Immature natural killer cell (primary cell): Measurements from ENCODE around the gene CHAF1A. TPM values are rescaled to one million over a fixed set of nuclear protein-coding genes. Genes with fewer than 3 reads are reported as not detected.

Experiments
- DNase-seq, 3 donors: peaks; one replicate each; pipeline ENCODE4 v3.0.0; 2022; ENCODE audit warnings: mixed read lengths in 1 of 3
- H3K27ac Mint-ChIP-seq, 6 donors: one replicate each; pipeline ENCODE4 v1.8.0; 2020; ENCODE audit warnings: mixed read lengths in 6 of 6, mild to moderate bottlenecking in 5 of 6, inconsistent platforms in 4 of 6, moderate library complexity in 3 of 6
- H3K27me3 Mint-ChIP-seq, 3 donors: one replicate each; pipeline ENCODE4 v1.8.0; 2020 to 2021; ENCODE audit warnings: low read depth in 3 of 3, mild to moderate bottlenecking in 3 of 3, mixed read lengths in 3 of 3, moderate library complexity in 3 of 3, inconsistent platforms in 1 of 3
- H3K36me3 Mint-ChIP-seq, 3 donors: one replicate each; pipeline ENCODE4 v1.8.0; 2020; ENCODE audit warnings: mixed read lengths in 3 of 3, inconsistent platforms in 2 of 3, mild to moderate bottlenecking in 2 of 3
- H3K4me1 Mint-ChIP-seq, 2 donors: one replicate each; pipeline ENCODE4 v1.8.0; 2020; ENCODE audit warnings: inconsistent platforms in 2 of 2, mild to moderate bottlenecking in 2 of 2, mixed read lengths in 2 of 2, moderate library complexity in 1 of 2
- H3K4me3 Mint-ChIP-seq, 5 donors: one replicate each; pipeline ENCODE4 v1.8.0; 2020; ENCODE audit warnings: mild to moderate bottlenecking in 5 of 5, mixed read lengths in 5 of 5, inconsistent platforms in 3 of 5, moderate library complexity in 3 of 5
- H3K9me3 Mint-ChIP-seq, 6 donors: one replicate each; pipeline ENCODE4 v1.8.0; 2020; ENCODE audit warnings: mild to moderate bottlenecking in 6 of 6, mixed read lengths in 6 of 6, inconsistent platforms in 4 of 6, moderate library complexity in 3 of 6
- polyA plus RNA-seq, 3 donors: library from polyadenylated mRNA; unstranded; fragments of 300-500 nt; fragmentation: Illumina TruSeq; gene quantifications; one replicate each; pipeline ENCODE4 v1.2.3, GENCODE V29; 2021

Gene CHAF1A
- polyA plus RNA-seq, 3 donors from 2014 or later: 1.5 to 8.5 (median 2.9) TPM

DNA sequence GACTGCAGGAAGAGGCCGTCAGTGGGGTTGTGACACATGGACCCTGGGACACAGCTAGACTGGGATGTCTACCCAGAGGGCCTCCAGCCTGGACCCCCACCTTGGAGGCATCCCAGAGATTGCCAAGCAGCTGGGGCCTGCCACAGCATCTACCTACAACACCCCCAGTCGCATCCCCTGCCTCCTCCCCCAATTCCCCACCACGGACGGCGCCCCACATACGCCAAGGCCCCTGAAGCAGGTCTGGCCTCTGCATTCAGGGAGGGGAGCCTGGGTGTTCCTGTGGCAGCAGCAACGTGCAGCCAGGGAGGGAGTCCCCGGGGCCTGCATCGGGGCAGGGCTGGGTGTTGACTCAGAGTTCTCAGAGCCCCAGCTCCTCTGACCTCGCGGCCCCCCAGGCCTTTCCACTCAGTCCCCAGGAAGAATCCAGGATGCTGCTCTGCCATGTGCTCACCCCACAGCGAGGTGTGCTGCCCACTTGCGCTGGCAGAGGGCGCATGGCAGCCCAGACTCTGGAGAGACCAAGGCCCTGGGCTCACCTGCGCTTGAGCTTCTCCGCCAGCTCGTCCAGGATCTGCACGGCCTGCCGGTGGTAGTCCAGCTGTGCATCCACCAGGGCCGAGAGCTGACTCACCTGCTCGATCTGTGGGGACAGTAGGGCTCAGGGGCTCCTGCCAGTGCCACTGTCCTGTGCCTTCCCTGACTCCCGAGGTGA, 39.5 kb upstream of the CHAF1A start:
- Mint-ChIP-seq H3K36me3 (peaks cover 0 to 3% (median 0%) of the 10 kb centered on the region in 3 donors), H3K4me1 (peaks cover 5% of the 10 kb centered on the region in 2 donors), H3K27ac (no peak overlapping the region), H3K9me3 (no peaks in the 10 kb centered on the region), H3K27me3 (peaks cover 0 to 4% (median 1%) of the 10 kb centered on the region in 3 donors), H3K4me3 (no peak overlapping the region)
- DNase-seq: no peak

- Mint-ChIP-seq H3K9me3 (no peaks in the 10 kb centered on the region), H3K4me3 (no peak overlapping the region), H3K4me1 (peaks cover 12 to 13% of the 10 kb centered on the region in 2 donors), H3K27me3 (peaks cover 0 to 5% (median 1%) of the 10 kb centered on the region in 3 donors), H3K27ac (no peak overlapping the region), H3K36me3 (peaks cover 0 to 3% (median 0%) of the 10 kb centered on the region in 3 donors)
- DNase-seq: no peak
These were observed 38.7 kb upstream of the CHAF1A start for GRCh38 chr19:4363571-4364304.

GRCh38 chr19:4365341-4365740, 37.1 kb upstream of the CHAF1A start:
- no peak overlapping the region for H3K4me3 Mint-ChIP-seq
- peaks cover 27 to 28% of the 10 kb centered on the region in 2 donors for H3K4me1 Mint-ChIP-seq
- peaks cover 0 to 9% (median 1%) of the 10 kb centered on the region in 3 donors for H3K27me3 Mint-ChIP-seq
- no peaks in the 10 kb centered on the region for H3K9me3 Mint-ChIP-seq
- H3K36me3 Mint-ChIP-seq: peaks cover 0 to 3% (median 0%) of the 10 kb centered on the region in 3 donors
- DNase-seq: no peak
- H3K27ac Mint-ChIP-seq: no peak overlapping the region

DNA sequence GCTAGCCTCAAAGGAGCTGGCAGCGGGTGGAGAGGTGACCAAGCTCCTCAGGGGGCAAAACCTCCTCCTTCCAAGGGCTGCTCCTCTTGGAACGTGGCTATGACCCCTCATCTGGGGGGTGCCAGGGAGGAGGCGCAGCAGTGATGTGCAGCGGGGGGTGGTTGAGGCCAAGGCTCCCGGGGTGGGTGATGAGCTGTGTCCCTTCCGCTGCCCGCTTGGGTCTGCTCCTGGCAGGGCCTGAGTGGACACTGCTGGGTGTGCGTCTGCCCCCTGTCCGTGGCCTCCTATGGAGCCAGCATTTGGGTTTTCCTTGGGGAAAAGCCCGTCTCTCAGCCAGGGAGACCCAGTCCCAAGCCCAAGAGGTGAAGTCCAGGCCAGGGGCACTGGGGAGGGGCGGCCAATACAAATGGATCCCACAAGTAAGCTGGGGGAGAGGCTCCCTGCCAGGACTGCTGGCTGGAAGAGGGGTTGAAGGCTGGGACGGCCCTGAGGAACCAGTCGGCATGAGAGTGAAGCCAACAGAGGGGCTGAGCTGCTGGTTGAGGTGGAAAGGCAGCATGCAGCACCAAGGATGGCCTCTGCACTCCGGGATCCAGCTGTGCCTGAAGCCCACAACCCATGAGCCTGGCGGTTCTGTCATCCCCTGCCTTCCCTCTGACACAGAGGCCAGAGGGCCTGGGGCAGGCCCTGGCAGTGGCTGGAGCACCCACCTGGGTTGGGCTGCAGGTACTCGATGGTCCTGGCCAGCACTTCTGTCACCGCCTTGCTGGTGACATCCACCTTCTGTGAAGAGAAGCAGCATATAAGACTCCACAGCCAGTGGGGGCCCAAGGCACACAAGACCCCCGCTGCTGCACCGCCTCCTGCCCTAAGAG, 36.4 kb upstream of the CHAF1A start:
- Mint-ChIP-seq H3K9me3 (no peaks in the 10 kb centered on the region), H3K27me3 (peaks cover 1 to 9% (median 2%) of the 10 kb centered on the region in 3 donors), H3K4me1 (peaks cover 34 to 35% of the 10 kb centered on the region in 2 donors), H3K27ac (peak overlapping the region in 1 of 6 donors; percentile 29), H3K36me3 (peaks cover 0 to 3% (median 0%) of the 10 kb centered on the region in 3 donors), H3K4me3 (no peak overlapping the region)
- no peak for DNase-seq

- H3K4me3 Mint-ChIP-seq: peak overlapping the region in 2 of 5 donors; percentile 40 to 53
These were observed 35.6 kb upstream of the CHAF1A start for GRCh38 chr19:4366666-4367335.

GRCh38 chr19:4367336-4367723, 35.1 kb upstream of the CHAF1A start:
- no peak for DNase-seq
- peak overlapping the region in 5 of 6 donors; percentile 55 to 98 (median 76) for H3K27ac Mint-ChIP-seq
- H3K4me1 Mint-ChIP-seq: peaks cover 39 to 41% of the 10 kb centered on the region in 2 donors
- peak overlapping the region in 3 of 5 donors; percentile 21 to 53 (median 40) for H3K4me3 Mint-ChIP-seq
- H3K9me3 Mint-ChIP-seq: no peaks in the 10 kb centered on the region
- no peaks in the 10 kb centered on the region for H3K36me3 Mint-ChIP-seq
- H3K27me3 Mint-ChIP-seq: peaks cover 1 to 7% (median 2%) of the 10 kb centered on the region in 3 donors

More at GRCh38 chr19:4366666-4367335, 35.6 kb upstream of the CHAF1A start:
- Mint-ChIP-seq H3K4me1 (peaks cover 38% of the 10 kb centered on the region in 2 donors), H3K36me3 (peaks cover 0 to 3% (median 0%) of the 10 kb centered on the region in 3 donors), H3K27ac (peak overlapping the region in 4 of 6 donors; percentile 55 to 98 (median 78)), H3K27me3 (peaks cover 1 to 9% (median 2%) of the 10 kb centered on the region in 3 donors), H3K9me3 (no peaks in the 10 kb centered on the region)
- no peak for DNase-seq

DNA sequence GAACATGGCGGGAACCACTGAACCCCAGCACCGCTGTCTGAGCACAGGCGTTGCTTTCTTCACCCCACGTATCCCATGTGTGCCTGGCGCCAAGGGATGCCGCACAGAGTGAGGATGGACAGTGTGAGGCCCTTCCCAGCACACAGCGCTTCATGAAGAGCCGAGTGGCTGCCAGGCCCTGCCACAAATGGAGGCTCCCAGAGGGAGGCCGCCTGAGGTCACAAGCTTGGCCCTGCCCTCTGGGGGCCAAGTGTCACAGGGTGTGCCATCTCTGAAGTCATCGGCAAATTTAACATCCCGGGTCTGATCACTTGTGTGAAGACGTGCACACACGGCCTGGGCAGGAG, 34.7 kb upstream of the CHAF1A start:
- Mint-ChIP-seq H3K27me3 (peaks cover 1 to 7% (median 2%) of the 10 kb centered on the region in 3 donors), H3K4me3 (peak overlapping the region in 4 of 5 donors; percentile 17 to 36 (median 30)), H3K9me3 (no peaks in the 10 kb centered on the region), H3K36me3 (no peaks in the 10 kb centered on the region), H3K4me1 (peaks cover 41 to 43% of the 10 kb centered on the region in 2 donors), H3K27ac (peak overlapping the region; percentile 71 to 98 (median 86))
- DNase-seq: no peak

DNA sequence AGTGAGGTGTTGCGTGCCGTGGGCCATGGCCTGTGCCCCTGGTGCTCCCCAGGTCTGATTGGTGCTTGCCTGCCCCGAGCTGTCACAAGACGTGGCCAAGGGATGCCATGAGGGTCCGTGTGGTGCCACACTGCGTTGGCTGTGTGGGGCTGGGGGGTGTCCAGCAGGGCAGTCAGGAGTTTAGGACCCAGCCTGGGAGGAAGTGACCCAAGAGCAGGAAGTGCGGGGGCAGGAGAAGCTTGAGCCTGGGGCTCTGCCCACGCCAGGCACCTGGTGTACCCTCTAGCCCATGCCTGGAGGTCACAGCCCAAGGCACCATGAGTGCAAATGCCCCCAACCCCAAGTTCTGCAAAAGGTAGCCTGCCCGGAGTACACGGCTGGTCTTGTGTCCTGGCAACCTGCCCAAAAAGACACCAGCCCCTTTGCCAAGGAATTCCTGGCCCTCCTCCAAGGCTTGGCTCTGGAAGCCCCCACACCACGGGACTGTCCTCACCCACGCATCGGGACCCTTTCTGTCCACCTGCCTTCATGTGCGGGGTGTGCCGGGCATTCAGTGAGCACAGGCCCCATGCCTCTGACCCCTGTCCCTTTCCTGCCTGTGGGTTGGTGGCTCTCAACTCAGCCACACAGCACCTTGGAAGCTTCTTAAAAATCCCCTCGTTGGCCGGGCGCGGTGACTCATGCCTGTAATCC, 34.2 kb upstream of the CHAF1A start:
- Mint-ChIP-seq H3K4me1 (peaks cover 41 to 43% of the 10 kb centered on the region in 2 donors), H3K36me3 (no peaks in the 10 kb centered on the region), H3K27ac (peak overlapping the region; percentile 86 to 98 (median 96)), H3K9me3 (no peaks in the 10 kb centered on the region), H3K27me3 (peaks cover 1 to 7% (median 2%) of the 10 kb centered on the region in 3 donors), H3K4me3 (peak overlapping the region; percentile 81 to 96 (median 87))
- DNase-seq: no peak

DNA sequence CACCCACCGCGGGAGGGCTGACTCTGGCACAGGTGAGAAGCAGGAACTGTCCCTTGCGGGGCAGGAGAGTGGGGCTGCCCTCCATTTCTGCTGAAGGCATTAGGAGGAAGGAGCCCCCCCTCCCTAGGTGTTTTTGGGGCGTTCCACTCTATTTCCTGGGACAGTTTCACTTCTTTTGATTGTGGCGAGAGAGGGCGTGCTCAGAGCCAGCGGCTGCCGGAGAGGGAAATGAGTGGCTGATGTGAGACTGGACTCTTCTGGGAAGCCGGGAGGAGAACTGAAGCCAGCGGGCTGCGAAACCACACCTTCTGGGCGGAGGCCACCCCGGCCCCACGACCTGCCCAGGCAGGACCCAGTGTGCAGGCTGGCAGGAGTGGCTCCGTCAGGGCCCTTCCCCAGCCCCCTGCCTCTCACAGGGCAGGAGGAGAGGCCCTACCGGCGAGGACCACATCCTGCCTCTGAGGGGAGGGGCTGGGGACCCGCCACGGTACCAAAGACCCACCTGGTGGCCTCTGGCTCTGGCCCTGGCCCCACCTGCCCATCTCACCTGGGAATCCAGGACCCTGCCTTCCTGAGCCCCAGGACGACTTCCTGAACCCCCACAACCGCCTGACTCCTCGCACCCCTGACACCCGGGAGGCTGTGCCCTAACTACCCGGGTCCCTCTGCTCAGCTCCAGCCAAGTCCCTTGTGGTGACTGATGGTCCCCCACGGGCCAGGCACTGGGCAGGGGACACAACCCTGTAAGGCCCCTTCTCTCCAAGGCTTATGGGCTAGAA, 33.1 kb upstream of the CHAF1A start:
- peaks cover 1 to 7% (median 2%) of the 10 kb centered on the region in 3 donors for H3K27me3 Mint-ChIP-seq
- DNase-seq: peak; percentile 68 to 75 (median 72)
- H3K4me3 Mint-ChIP-seq: peak overlapping the region; percentile 81 to 96 (median 87)
- peaks cover 48 to 50% of the 10 kb centered on the region in 2 donors for H3K4me1 Mint-ChIP-seq
- H3K36me3 Mint-ChIP-seq: no peaks in the 10 kb centered on the region
- H3K27ac Mint-ChIP-seq: peak overlapping the region; percentile 86 to 98 (median 96)
- H3K9me3 Mint-ChIP-seq: no peaks in the 10 kb centered on the region

GRCh38 chr19:4369888-4370260, 32.6 kb upstream of the CHAF1A start:
- Mint-ChIP-seq H3K4me3 (peak overlapping the region; percentile 77 to 96 (median 87)), H3K4me1 (peaks cover 48 to 50% of the 10 kb centered on the region in 2 donors)
- peak; percentile 77 to 83 (median 82) for DNase-seq

GRCh38 chr19:4370418-4371041, 31.9 kb upstream of the CHAF1A start:
- Mint-ChIP-seq H3K9me3 (no peaks in the 10 kb centered on the region), H3K36me3 (no peaks in the 10 kb centered on the region), H3K4me1 (peaks cover 50 to 52% of the 10 kb centered on the region in 2 donors), H3K27ac (peak overlapping the region; percentile 20 to 91 (median 76)), H3K4me3 (peak overlapping the region; percentile 42 to 87 (median 53)), H3K27me3 (peaks cover 0 to 7% (median 2%) of the 10 kb centered on the region in 3 donors)
- DNase-seq: no peak

More at GRCh38 chr19:4369888-4370260, 32.6 kb upstream of the CHAF1A start:
- Mint-ChIP-seq H3K27ac (peak overlapping the region; percentile 86 to 98 (median 94)), H3K9me3 (no peaks in the 10 kb centered on the region), H3K36me3 (no peaks in the 10 kb centered on the region), H3K27me3 (peaks cover 0 to 7% (median 2%) of the 10 kb centered on the region in 3 donors)
